Uterus (tissue), 2 donors: Measurements from ENCODE around the gene AMH.

Source experiments
- POLR2A ChIP-seq, 2 donors: fragments of 450-650 bp; IDR thresholded peaks; one replicate each; pipeline ENCODE4 v1.6.1; 2016; ENCODE audit warnings: antibody characterized with exemption in 2 of 2, mild to moderate bottlenecking in 1 of 2, moderate library complexity in 1 of 2
- TF ChIP-seq, protein P1 (sequence below), 4 experiments: fragments of 200-600 bp in 2 of 4; fragments of 450-650 bp in 2 of 4; sonication (generic) in 2 of 4; IDR thresholded peaks; one replicate each; pipeline ENCODE4 v1.5.1; 2016 to 2019; ENCODE audit warnings: antibody characterized with exemption in 4 of 4, mild to moderate bottlenecking in 2 of 4, moderate library complexity in 1 of 4

DNA sequence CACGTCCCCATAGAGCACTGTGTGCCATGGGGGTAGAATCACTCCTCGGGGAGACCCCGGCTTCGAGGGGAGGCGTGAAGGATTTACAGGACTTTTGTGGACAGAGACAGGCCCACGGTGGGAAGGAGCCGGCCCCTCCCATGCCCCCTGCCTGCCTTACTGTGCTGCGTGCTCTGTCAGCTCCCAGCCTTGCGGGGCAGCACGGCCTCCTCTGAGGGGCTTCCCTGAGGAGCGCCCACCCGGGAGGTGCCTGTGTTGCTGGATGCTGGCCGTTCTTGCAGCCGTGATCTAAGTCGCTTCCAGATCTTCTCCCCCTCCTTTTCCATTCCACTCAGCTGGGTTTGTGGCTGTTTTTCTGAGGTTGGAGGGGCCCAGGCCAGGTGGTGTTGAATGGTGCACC is 42.1 kb upstream of the AMH start:
- TF ChIP-seq, protein P1, sequence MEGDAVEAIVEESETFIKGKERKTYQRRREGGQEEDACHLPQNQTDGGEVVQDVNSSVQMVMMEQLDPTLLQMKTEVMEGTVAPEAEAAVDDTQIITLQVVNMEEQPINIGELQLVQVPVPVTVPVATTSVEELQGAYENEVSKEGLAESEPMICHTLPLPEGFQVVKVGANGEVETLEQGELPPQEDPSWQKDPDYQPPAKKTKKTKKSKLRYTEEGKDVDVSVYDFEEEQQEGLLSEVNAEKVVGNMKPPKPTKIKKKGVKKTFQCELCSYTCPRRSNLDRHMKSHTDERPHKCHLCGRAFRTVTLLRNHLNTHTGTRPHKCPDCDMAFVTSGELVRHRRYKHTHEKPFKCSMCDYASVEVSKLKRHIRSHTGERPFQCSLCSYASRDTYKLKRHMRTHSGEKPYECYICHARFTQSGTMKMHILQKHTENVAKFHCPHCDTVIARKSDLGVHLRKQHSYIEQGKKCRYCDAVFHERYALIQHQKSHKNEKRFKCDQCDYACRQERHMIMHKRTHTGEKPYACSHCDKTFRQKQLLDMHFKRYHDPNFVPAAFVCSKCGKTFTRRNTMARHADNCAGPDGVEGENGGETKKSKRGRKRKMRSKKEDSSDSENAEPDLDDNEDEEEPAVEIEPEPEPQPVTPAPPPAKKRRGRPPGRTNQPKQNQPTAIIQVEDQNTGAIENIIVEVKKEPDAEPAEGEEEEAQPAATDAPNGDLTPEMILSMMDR (IDR thresholded peaks at IDR 0.05), result no peak
- no peak for TF ChIP-seq POLR2A (IDR thresholded peaks at IDR 0.05)
